ENCODE data around the gene DUSP9. TPM values are rescaled to one million over a fixed set of nuclear protein-coding genes. Genes with fewer than 3 reads are reported as not detected.
"Not testable (repeated sequence)": the region's sequence is repeated elsewhere in the genome, so short reads cannot be mapped to it uniquely, and the experiment has no call there.

DUSP9 gene
- total RNA-seq, 2 donors from 2014 or later = not detected

DNA sequence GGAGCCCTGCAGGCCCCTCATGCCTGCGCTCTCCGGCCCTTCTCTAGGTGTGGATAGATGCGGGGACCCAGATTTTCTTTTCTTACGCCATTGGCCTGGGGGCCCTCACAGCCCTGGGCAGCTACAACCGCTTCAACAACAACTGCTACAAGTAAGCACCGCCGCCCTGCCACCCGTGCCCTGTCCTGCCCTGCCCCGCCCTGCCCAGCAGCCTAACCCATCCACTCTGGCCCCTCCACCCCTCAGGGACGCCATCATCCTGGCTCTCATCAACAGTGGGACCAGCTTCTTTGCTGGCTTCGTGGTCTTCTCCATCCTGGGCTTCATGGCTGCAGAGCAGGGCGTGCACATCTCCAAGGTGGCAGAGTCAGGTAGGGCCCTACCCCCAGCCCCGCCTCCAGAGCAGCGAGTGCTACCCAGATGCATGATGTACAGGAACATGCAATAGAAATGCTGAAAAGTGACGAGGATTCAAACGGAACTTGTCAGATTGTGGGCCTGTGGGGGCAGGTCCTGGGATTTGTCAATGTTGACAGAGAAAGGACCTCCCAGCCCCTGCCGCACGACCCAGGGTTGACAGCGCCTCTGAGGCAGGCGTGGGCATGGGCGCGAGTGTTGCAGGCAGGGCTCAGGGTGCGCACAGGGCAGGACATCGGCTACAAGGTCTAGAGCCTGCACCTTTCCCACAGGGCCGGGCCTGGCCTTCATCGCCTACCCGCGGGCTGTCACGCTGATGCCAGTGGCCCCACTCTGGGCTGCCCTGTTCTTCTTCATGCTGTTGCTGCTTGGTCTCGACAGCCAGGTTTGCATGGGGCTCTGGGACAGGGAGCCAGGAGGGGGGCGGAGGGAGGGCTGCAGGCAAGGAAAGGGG lies 46.4 kb downstream of the DUSP9 start:
- ATAC-seq (no peak), DNase-seq (no peak)

DNA sequence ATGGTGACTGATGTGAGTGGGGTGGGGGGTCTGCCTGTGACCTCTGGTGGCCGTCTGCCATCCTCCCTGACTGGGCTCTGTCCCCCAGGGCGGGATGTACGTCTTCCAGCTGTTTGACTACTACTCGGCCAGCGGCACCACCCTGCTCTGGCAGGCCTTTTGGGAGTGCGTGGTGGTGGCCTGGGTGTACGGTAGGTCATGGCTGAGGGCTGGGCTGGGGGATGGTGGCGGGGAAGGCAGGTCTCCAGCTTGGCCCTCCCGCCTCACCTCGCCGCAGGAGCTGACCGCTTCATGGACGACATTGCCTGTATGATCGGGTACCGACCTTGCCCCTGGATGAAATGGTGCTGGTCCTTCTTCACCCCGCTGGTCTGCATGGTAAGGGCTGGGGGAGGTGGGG lies 47.3 kb downstream of the DUSP9 start:
- ATAC-seq; H3K36me3 ChIP-seq (replicated peaks in 1 of 2; ENCODE audit: insufficient read depth in 1 of 2, low read depth in 2 of 2); H3K27me3 ChIP-seq; H3K9me3 ChIP-seq; H3K4me3 ChIP-seq; H3K27ac ChIP-seq; intact Hi-C loops (cut with DNase I); DNase-seq; H3K4me1 ChIP-seq: not testable (repeated sequence)
- 89% methylated on average over 9 of the region's 16 CpGs; no CpG with 5 or more reads in 1 of the 2 donors for WGBS, 2 donors

More for the DNA sequence above, 46.4 kb downstream of the DUSP9 start:
- intact Hi-C loops (cut with DNase I) = no loop called here
- H3K4me3 ChIP-seq = no peak overlapping the region
- H3K9me3 ChIP-seq = no peaks in the 10 kb centered on the region
- no peak overlapping the region for H3K27ac ChIP-seq
- H3K4me1 ChIP-seq = peaks cover 10% of the 10 kb centered on the region
- TF ChIP-seq POLR2A (IDR thresholded peaks at IDR 0.05) = no peak
- TF ChIP-seq, protein P1, sequence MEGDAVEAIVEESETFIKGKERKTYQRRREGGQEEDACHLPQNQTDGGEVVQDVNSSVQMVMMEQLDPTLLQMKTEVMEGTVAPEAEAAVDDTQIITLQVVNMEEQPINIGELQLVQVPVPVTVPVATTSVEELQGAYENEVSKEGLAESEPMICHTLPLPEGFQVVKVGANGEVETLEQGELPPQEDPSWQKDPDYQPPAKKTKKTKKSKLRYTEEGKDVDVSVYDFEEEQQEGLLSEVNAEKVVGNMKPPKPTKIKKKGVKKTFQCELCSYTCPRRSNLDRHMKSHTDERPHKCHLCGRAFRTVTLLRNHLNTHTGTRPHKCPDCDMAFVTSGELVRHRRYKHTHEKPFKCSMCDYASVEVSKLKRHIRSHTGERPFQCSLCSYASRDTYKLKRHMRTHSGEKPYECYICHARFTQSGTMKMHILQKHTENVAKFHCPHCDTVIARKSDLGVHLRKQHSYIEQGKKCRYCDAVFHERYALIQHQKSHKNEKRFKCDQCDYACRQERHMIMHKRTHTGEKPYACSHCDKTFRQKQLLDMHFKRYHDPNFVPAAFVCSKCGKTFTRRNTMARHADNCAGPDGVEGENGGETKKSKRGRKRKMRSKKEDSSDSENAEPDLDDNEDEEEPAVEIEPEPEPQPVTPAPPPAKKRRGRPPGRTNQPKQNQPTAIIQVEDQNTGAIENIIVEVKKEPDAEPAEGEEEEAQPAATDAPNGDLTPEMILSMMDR (IDR thresholded peaks at IDR 0.05) = no peak
- WGBS, 2 donors = 79 to 93% methylated on average over 3 to 8 of the region's 31 CpGs
- no peaks in the 10 kb centered on the region for H3K27me3 ChIP-seq
- no peaks in the 10 kb centered on the region for H3K36me3 ChIP-seq (replicated peaks in 1 of 2; ENCODE audit: insufficient read depth in 1 of 2, low read depth in 2 of 2)

DNA sequence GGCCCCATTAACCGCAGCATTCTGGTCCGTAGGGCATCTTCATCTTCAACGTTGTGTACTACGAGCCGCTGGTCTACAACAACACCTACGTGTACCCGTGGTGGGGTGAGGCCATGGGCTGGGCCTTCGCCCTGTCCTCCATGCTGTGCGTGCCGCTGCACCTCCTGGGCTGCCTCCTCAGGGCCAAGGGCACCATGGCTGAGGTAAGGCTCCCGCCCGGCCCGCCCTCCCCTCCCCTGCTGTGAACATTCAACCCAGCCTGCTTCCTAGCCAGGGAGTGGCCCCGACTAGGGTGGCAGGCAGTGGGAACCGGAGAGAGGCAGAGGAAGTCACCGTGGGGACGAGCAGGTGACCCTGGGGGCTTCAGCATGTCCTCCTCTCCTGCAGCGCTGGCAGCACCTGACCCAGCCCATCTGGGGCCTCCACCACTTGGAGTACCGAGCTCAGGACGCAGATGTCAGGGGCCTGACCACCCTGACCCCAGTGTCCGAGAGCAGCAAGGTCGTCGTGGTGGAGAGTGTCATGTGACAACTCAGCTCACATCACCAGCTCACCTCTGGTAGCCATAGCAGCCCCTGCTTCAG lies 47.8 kb downstream of the DUSP9 start:
- Histone ChIP-seq H3K9me3 (no peaks in the 10 kb centered on the region), H3K4me1 (peaks cover 7% of the 10 kb centered on the region), H3K36me3 (replicated peaks in 1 of 2; ENCODE audit: insufficient read depth in 1 of 2, low read depth in 2 of 2) (no peaks in the 10 kb centered on the region), H3K27me3 (no peaks in the 10 kb centered on the region), H3K4me3 (no peak overlapping the region), H3K27ac (no peak overlapping the region)
- no peak for DNase-seq
- no peak for ATAC-seq
- WGBS, 2 donors = 90% methylated on average over 4 of the region's 23 CpGs; no CpG with 5 or more reads in 1 of the 2 donors
- TF ChIP-seq, protein P1 (IDR thresholded peaks at IDR 0.05) = no peak
- TF ChIP-seq POLR2A (IDR thresholded peaks at IDR 0.05) = no peak
- intact Hi-C loops (cut with DNase I) = no loop called here

DNA sequence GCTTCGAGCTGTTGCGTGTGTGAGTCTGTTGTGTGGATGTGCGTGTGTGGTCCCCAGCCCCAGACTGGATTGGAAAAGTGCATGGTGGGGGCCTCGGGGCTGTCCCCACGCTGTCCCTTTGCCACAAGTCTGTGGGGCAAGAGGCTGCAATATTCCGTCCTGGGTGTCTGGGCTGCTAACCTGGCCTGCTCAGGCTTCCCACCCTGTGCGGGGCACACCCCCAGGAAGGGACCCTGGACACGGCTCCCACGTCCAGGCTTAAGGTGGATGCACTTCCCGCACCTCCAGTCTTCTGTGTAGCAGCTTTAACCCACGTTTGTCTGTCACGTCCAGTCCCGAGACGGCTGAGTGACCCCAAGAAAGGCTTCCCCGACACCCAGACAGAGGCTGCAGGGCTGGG lies 49.1 kb downstream of the DUSP9 start:
- Histone ChIP-seq H3K27me3 (no peaks in the 10 kb centered on the region), H3K36me3 (replicated peaks in 1 of 2; ENCODE audit: insufficient read depth in 1 of 2, low read depth in 2 of 2) (no peaks in the 10 kb centered on the region), H3K4me1 (no peaks in the 10 kb centered on the region), H3K27ac (no peak overlapping the region), H3K9me3 (no peaks in the 10 kb centered on the region), H3K4me3 (no peak overlapping the region)
- ATAC-seq (no peak), DNase-seq (no peak)
- 60 to 90% methylated on average over 1 to 14 of the region's 15 CpGs for WGBS, 2 donors
- no peak for TF ChIP-seq POLR2A (IDR thresholded peaks at IDR 0.05)
- TF ChIP-seq, protein P1 (IDR thresholded peaks at IDR 0.05) = no peak
- intact Hi-C loops (cut with DNase I) = no loop called here

- H3K36me3 ChIP-seq (replicated peaks in 1 of 2; ENCODE audit: insufficient read depth in 1 of 2, low read depth in 2 of 2); ATAC-seq; DNase-seq; H3K27me3 ChIP-seq; H3K9me3 ChIP-seq; intact Hi-C loops (cut with DNase I); H3K4me3 ChIP-seq; H3K27ac ChIP-seq; H3K4me1 ChIP-seq: not testable (repeated sequence)
- 84 to 87% methylated on average over 8 of the region's 10 CpGs for WGBS, 2 donors
Measured at GRCh38 chrX:153696538-153696937, 49.5 kb downstream of the DUSP9 start.

GRCh38 chrX:153696986-153697722 lies 50.2 kb downstream of the DUSP9 start:
- intact Hi-C loops (cut with DNase I); H3K27me3 ChIP-seq; H3K36me3 ChIP-seq (replicated peaks in 1 of 2; ENCODE audit: insufficient read depth in 1 of 2, low read depth in 2 of 2); ATAC-seq; H3K4me3 ChIP-seq; H3K4me1 ChIP-seq; H3K27ac ChIP-seq; DNase-seq; H3K9me3 ChIP-seq: not testable (repeated sequence)
- WGBS, 2 donors = 95 to 96% methylated on average over 10 to 14 of the region's 16 CpGs

All from body of pancreas (tissue), 4 donors.